Ectodermal cell (in vitro differentiated cells): ENCODE measurements around the gene CIAO2B. TPM values are rescaled to one million over a fixed set of nuclear protein-coding genes. Genes with fewer than 3 reads are reported as not detected.
"Not testable (repeated sequence)": the region's sequence is repeated elsewhere in the genome, so short reads cannot be mapped to it uniquely, and the experiment has no call there.

Experiments used
- H3K27ac ChIP-seq: 2 replicates; pipeline ENCODE4 v1.7.0; 2013; ENCODE audit warnings: mild to moderate bottlenecking, low read depth, low read length; ENCODE audit not compliant: insufficient read depth, poor library complexity, severe bottlenecking
- H3K27me3 ChIP-seq: 2 replicates; pipeline ENCODE4 v1.7.0; 2013; ENCODE audit warnings: mild to moderate bottlenecking, low read length; ENCODE audit not compliant: insufficient read depth, control insufficient read depth, poor library complexity, severe bottlenecking
- H3K36me3 ChIP-seq: one replicate; pipeline ENCODE4 v1.7.0; 2013; ENCODE audit warnings: low read length; ENCODE audit not compliant: control insufficient read depth, insufficient read depth
- H3K4me1 ChIP-seq: one replicate; pipeline ENCODE4 v1.7.0; 2013; ENCODE audit warnings: low read length; ENCODE audit not compliant: control insufficient read depth, insufficient read depth
- H3K4me3 ChIP-seq: 2 replicates; pipeline ENCODE4 v1.7.0; 2013; ENCODE audit warnings: low read depth, low read length, control low read depth; ENCODE audit not compliant: insufficient read depth
- H3K9me3 ChIP-seq: 2 replicates; pipeline ENCODE4 v1.7.0; 2013; ENCODE audit warnings: mild to moderate bottlenecking, low read length, moderate library complexity; ENCODE audit not compliant: control insufficient read depth
- WGBS, 2 experiments: methylation state at CpG; one replicate each; pipeline ENCODE4 v1.1.7; 2013; ENCODE audit warnings: missing lambda C conversion rate in 2 of 2; 5-methylcytosine and 5-hydroxymethylcytosine counted together
- polyA plus RNA-seq, 4 experiments: library from polyadenylated mRNA; stranded (reverse); fragments of 50-300 nt; gene quantifications; one replicate each; pipeline ENCODE4 v1.2.3, GENCODE V29; 2013

Gene CIAO2B
- polyA plus RNA-seq (2013, experiment 1 of 4) = 80.2 TPM
- 75.7 TPM for polyA plus RNA-seq (2013, experiment 2 of 4)
- polyA plus RNA-seq (2013, experiment 3 of 4) = 67.4 TPM
- 84.1 TPM for polyA plus RNA-seq (2013, experiment 4 of 4)

- Histone ChIP-seq H3K4me3 (peak within 1 kb of the TSS; percentile 62), H3K27ac (no peak within 1 kb of the TSS), H3K9me3 (no peaks in the 10 kb centered on the region), H3K4me1 (peaks cover 7% of the 10 kb centered on the region), H3K27me3 (no peaks in the 10 kb centered on the region), H3K36me3 (no peaks in the 10 kb centered on the region)
- WGBS, 2 experiments = 0% methylated on average over 76 of the region's 76 CpGs
Observed at GRCh38 chr16:66934138-66934838, at the start of gene CIAO2B. Gene CIAO2B, minus strand, starts transcription at chr16:66934402. Its CDS starts 38 bp downstream, at chr16:66934364.

GRCh38 chr16:66983033-66983432 is 48.8 kb upstream of the CIAO2B start:
- no peak overlapping the region for H3K27ac ChIP-seq
- no peaks in the 10 kb centered on the region for H3K9me3 ChIP-seq
- 90 to 95% methylated on average over 5 of the region's 9 CpGs for WGBS, 2 experiments
- H3K27me3 ChIP-seq = no peaks in the 10 kb centered on the region
- no peaks in the 10 kb centered on the region for H3K36me3 ChIP-seq
- H3K4me3 ChIP-seq = no peak overlapping the region
- no peaks in the 10 kb centered on the region for H3K4me1 ChIP-seq

GRCh38 chr16:66979011-66979717 is 45.0 kb upstream of the CIAO2B start:
- no peak overlapping the region for H3K4me3 ChIP-seq
- 83 to 84% methylated on average over 16 of the region's 16 CpGs for WGBS, 2 experiments
- no peaks in the 10 kb centered on the region for H3K4me1 ChIP-seq
- H3K9me3 ChIP-seq = no peaks in the 10 kb centered on the region
- H3K27ac ChIP-seq = no peak overlapping the region
- H3K27me3 ChIP-seq = no peaks in the 10 kb centered on the region
- H3K36me3 ChIP-seq = no peaks in the 10 kb centered on the region

GRCh38 chr16:66977341-66978113 is 43.3 kb upstream of the CIAO2B start:
- Histone ChIP-seq H3K27me3 (no peaks in the 10 kb centered on the region), H3K27ac (no peak overlapping the region), H3K9me3 (no peaks in the 10 kb centered on the region), H3K36me3 (no peaks in the 10 kb centered on the region), H3K4me1 (no peaks in the 10 kb centered on the region), H3K4me3 (no peak overlapping the region)
- WGBS, 2 experiments = 42 to 44% methylated on average over 15 of the region's 15 CpGs

- H3K9me3 ChIP-seq = no peaks in the 10 kb centered on the region
- no peak overlapping the region for H3K27ac ChIP-seq
- no peaks in the 10 kb centered on the region for H3K27me3 ChIP-seq
- 75 to 78% methylated on average over 13 of the region's 13 CpGs for WGBS, 2 experiments
- H3K4me3 ChIP-seq = no peak overlapping the region
- no peaks in the 10 kb centered on the region for H3K4me1 ChIP-seq
- no peaks in the 10 kb centered on the region for H3K36me3 ChIP-seq
Observed at GRCh38 chr16:66976746-66977145, 42.5 kb upstream of the CIAO2B start.

- 92 to 94% methylated on average over 14 of the region's 14 CpGs for WGBS, 2 experiments
- Histone ChIP-seq H3K4me1 (no peaks in the 10 kb centered on the region), H3K27me3 (no peaks in the 10 kb centered on the region), H3K4me3 (no peak overlapping the region), H3K36me3 (no peaks in the 10 kb centered on the region), H3K27ac (no peak overlapping the region), H3K9me3 (no peaks in the 10 kb centered on the region)
Observed at GRCh38 chr16:66975302-66975893, 41.2 kb upstream of the CIAO2B start.

GRCh38 chr16:66974932-66975246 is 40.7 kb upstream of the CIAO2B start:
- not testable (repeated sequence) for H3K27me3 ChIP-seq, H3K4me1 ChIP-seq, H3K4me3 ChIP-seq, H3K9me3 ChIP-seq, H3K36me3 ChIP-seq, H3K27ac ChIP-seq
- 86 to 90% methylated on average over 11 of the region's 11 CpGs for WGBS, 2 experiments

GRCh38 chr16:66974156-66974931 is 40.1 kb upstream of the CIAO2B start:
- 93% methylated on average over 32 of the region's 32 CpGs for WGBS, 2 experiments
- H3K4me1 ChIP-seq, H3K36me3 ChIP-seq, H3K4me3 ChIP-seq, H3K27ac ChIP-seq, H3K27me3 ChIP-seq, H3K9me3 ChIP-seq: not testable (repeated sequence)

- Histone ChIP-seq H3K4me1 (no peaks in the 10 kb centered on the region), H3K36me3 (no peaks in the 10 kb centered on the region), H3K27ac (no peak overlapping the region), H3K9me3 (no peaks in the 10 kb centered on the region), H3K4me3 (no peak overlapping the region), H3K27me3 (no peaks in the 10 kb centered on the region)
- 94 to 98% methylated on average over 6 of the region's 6 CpGs for WGBS, 2 experiments
Observed at GRCh38 chr16:66973716-66974115, 39.5 kb upstream of the CIAO2B start.
